Motor neuron (in vitro differentiated cells): ENCODE measurements around the gene PLCG1. TPM values are rescaled to one million over a fixed set of nuclear protein-coding genes. Genes with fewer than 3 reads are reported as not detected.
A peak's percentile ranks its signal among the peaks of the same experiment; 100 is the strongest.

Experiments used
- ATAC-seq, 8 experiments: fragments of 200-7000 bp; cut with Tn5 transposase; replicated peaks in 6 of 8; 2 replicates each; pipeline ENCODE4 v1.8.0; 2021; ENCODE audit warnings: mild to moderate bottlenecking in 8 of 8, moderate library complexity in 8 of 8
- H3K27ac ChIP-seq, 2 donors: fragments of 250-450 bp; sonication (Bioruptor Pico); 2 replicates each; pipeline ENCODE4 v1.9.0; 2021; ENCODE audit warnings: antibody characterized with exemption in 2 of 2, mild to moderate bottlenecking in 2 of 2, moderate library complexity in 1 of 2
- H3K4me1 ChIP-seq, 2 donors: fragments of 250-450 bp; sonication (Bioruptor Pico); replicated peaks in 1 of 2; 2 replicates each; pipeline ENCODE4 v1.6.1; 2021; ENCODE audit warnings: antibody characterized with exemption in 2 of 2, mild to moderate bottlenecking in 2 of 2, moderate library complexity in 1 of 2
- H3K4me3 ChIP-seq, 5 donors: fragments of 250-450 bp; sonication (Bioruptor Pico); 2 replicates each; pipeline ENCODE4 v1.9.0; 2021; ENCODE audit warnings: antibody characterized with exemption in 5 of 5, mild to moderate bottlenecking in 5 of 5, moderate library complexity in 4 of 5
- WGBS, 10 experiments: fragments of 450-650 bp; shearing (Covaris generic); methylation state at CpG; one replicate each; pipeline ENCODE4 v1.0.0; 2022; 5-methylcytosine and 5-hydroxymethylcytosine counted together
- in situ Hi-C, 9 experiments: fragments of 400-800 bp; cut with MboI; loops; one replicate each; pipeline ENCODE4 v1.15.0; 2021; ENCODE audit warnings: low sequenced_read_pairs in 9 of 9, low pct_unique_long_range_greater_than_20kb in 2 of 9; ENCODE audit not compliant: unreplicated experiment in 9 of 9
- total RNA-seq, 8 experiments: library from RNA; unstranded; fragments of 300-600 nt; gene quantifications; 2 replicates each; pipeline versions ENCODE4 v1.2.3 to v1.2.4, GENCODE V29; 2022

The PLCG1 gene
- total RNA-seq, 8 experiments from 2014 or later, result 17.4 to 135 (median 83.0) TPM

- 80 to 100% (median 100%) methylated on average over 1 to 6 of the region's 9 CpGs; no CpG with 5 or more reads in 2 of the 10 experiments for WGBS, 10 experiments
- no peak for ATAC-seq
- Histone ChIP-seq H3K4me1 (no peaks in the 10 kb centered on the region), H3K27ac (no peak overlapping the region), H3K4me3 (no peak overlapping the region)
- in situ Hi-C loops, result no loop called here
Observed at GRCh38 chr20:41203660-41204059, 66.3 kb downstream of the PLCG1 start.

DNA sequence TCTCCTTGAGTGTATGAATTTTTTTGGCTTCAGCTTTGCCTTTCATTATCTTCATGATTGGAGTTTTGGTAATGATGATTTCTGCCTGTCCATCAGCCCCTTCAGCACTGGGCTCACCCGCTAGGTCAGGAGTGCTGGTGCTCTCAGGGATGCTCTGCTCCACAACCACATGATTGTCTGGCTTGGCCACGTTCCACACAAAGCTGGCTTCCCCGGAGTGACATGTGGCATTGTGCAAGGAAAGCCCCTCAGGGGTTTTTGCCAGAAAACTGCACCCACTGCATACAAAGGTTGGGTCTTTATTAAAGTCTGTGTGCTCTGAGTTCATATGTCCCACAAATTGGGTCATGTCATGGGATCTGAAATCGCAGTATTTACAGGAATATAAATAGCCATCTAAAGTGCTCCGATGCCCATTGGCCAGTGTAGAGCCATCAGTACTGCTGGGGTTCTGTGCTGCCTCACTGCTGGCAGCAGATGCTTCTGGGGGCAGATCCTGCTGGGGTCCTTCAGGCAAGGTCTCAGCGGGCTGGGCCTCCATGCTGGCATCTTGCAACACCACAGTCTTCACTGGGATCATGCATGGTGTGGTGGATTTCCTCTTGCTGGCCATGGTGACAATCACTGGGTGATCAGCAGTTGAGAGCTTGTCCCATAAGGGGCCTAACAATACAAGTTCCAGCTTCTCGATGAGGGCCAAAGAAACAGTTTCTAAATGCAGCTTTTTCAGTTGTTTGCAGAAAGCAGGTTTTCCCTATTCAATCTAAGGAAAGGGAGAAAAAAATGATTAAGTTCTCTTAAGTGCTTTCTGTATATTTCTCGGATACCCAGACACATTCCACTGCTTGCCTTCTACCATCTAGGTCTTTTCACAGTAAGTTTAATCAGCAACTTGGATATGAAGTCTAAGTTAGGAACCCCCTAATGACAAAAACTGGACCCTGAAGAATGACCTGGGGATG lies 67.2 kb downstream of the PLCG1 start:
- no peak for ATAC-seq
- WGBS, 10 experiments, result 65 to 96% (median 77%) methylated on average over 1 to 7 of the region's 8 CpGs; no CpG with 5 or more reads in 2 of the 10 experiments
- H3K4me1 ChIP-seq, result no peaks in the 10 kb centered on the region
- H3K4me3 ChIP-seq, result no peak overlapping the region
- in situ Hi-C loops, result no loop called here
- no peak overlapping the region for H3K27ac ChIP-seq

DNA sequence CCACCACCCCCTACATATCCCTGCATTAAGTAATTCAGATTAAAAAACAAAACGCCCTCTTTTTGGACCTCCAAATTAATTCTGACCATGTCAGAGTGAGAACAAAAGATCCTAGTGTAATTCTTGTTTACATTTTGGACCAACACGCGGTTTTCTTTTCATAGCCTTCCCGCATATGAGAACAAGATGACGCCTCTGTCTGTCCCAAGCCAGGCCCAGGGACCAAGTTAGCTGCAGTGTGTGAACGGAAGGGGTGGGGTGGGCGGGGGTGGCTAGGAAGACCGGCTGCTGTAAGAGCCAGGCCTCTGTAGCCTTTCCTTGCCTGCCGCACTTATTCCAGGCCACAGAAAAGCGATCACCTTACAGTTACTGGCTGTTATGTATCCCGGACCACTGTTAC lies 68.0 kb downstream of the PLCG1 start:
- 20 to 100% (median 91%) methylated on average over 1 to 8 of the region's 11 CpGs; no CpG with 5 or more reads in 4 of the 10 experiments for WGBS, 10 experiments
- ATAC-seq, result peak in 1 of 8 experiments; percentile 92

GRCh38 chr20:41213150-41213820 lies 75.9 kb downstream of the PLCG1 start:
- H3K4me1 ChIP-seq, result no peaks in the 10 kb centered on the region
- 0 to 88% (median 60%) methylated on average over 1 of the region's 1 CpG; no CpG with 5 or more reads in 4 of the 10 experiments for WGBS, 10 experiments
- in situ Hi-C loops, result no loop called here
- no peak overlapping the region for H3K4me3 ChIP-seq
- no peak overlapping the region for H3K27ac ChIP-seq
- peak; percentile 36 to 100 (median 65) for ATAC-seq

More for the DNA sequence above, 68.0 kb downstream of the PLCG1 start:
- Histone ChIP-seq H3K4me1 (no peaks in the 10 kb centered on the region), H3K27ac (no peak overlapping the region), H3K4me3 (no peak overlapping the region)
- in situ Hi-C loops, result no loop called here

DNA sequence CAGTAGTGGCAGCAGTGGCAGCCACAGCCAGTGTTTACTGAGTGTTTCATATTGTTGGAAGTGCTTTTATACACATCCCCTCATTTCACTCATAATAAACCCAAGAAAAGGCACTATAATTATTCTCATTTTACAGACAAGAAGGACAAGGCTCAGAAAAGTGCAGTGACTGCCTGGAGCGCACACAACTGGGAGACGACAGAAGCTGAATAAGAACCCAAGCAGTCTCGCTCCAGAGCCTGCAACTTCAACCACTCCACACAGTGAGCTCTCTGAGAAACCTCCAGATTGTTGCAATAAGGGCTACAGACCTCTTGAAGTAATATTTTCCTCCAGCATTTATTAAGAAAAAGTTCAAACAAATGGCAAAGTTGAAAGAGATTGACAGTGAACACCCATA lies 76.9 kb downstream of the PLCG1 start:
- H3K27ac ChIP-seq, result no peak overlapping the region
- in situ Hi-C loops, result no loop called here
- WGBS, 10 experiments, result 67 to 100% (median 90%) methylated on average over 1 to 3 of the region's 3 CpGs; no CpG with 5 or more reads in 3 of the 10 experiments
- H3K4me1 ChIP-seq, result no peaks in the 10 kb centered on the region
- no peak for ATAC-seq
- no peak overlapping the region for H3K4me3 ChIP-seq

DNA sequence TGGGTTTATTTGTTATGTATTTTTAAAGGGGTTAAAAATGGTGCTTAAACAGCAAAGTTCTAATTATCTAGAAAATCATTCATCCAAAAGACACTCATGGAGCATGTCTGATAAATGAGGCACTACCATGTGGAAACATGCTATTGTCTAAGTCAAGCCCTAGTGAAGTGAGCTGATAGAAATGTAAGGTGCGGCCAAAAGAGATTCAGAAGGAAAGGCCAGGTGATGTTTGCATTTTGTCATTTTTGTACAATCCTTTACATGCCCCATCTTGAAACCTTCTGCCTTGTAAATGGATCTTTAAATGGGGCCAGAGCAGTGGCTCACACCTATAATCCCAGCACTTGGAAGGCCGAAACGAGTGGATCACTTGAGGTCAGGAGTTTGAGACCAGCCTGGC lies 77.3 kb downstream of the PLCG1 start:
- no peaks in the 10 kb centered on the region for H3K4me1 ChIP-seq
- H3K4me3 ChIP-seq, result no peak overlapping the region
- ATAC-seq, result no peak
- in situ Hi-C loops, result no loop called here
- no peak overlapping the region for H3K27ac ChIP-seq
- 80 to 100% (median 100%) methylated on average over 1 to 3 of the region's 3 CpGs; no CpG with 5 or more reads in 2 of the 10 experiments for WGBS, 10 experiments

GRCh38 chr20:41217422-41217821 lies 80.1 kb downstream of the PLCG1 start:
- no peak for ATAC-seq
- Histone ChIP-seq H3K4me3 (no peak overlapping the region), H3K4me1 (peaks cover 4 to 7% of the 10 kb centered on the region in 2 donors), H3K27ac (no peak overlapping the region)
- in situ Hi-C loops, result no loop called here
- 25 to 100% (median 89%) methylated on average over 1 to 5 of the region's 5 CpGs for WGBS, 10 experiments

- 0 to 100% (median 91%) methylated on average over 1 to 2 of the region's 2 CpGs for WGBS, 10 experiments
- Histone ChIP-seq H3K4me1 (peaks cover 12 to 15% of the 10 kb centered on the region in 2 donors), H3K4me3 (no peak overlapping the region), H3K27ac (no peak overlapping the region)
- in situ Hi-C loops, result no loop called here
- no peak for ATAC-seq
Observed at GRCh38 chr20:41218466-41218865, 81.1 kb downstream of the PLCG1 start.

DNA sequence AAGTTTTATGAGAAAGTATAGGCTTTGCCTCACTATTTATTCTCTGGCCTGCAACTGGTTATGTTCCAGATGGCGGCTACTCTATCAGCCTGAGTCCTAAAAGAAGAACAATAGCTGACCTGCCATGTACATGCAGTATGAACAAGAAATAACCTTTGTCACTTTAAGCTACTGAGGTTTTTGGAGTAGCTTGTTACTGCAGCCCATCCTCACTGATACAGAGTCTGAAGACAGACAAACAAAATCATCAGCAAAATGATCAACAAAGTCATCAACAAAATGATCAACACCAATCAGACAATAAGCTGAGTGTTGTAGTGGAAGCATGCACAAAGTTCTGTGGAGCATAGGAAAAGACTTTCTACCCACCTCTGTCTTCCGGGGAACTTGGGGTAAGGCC lies 82.5 kb downstream of the PLCG1 start:
- Histone ChIP-seq H3K27ac (no peak overlapping the region), H3K4me1 (peaks cover 15 to 19% of the 10 kb centered on the region in 2 donors), H3K4me3 (no peak overlapping the region)
- no peak for ATAC-seq
- in situ Hi-C loops, result no loop called here
- 88 to 100% (median 100%) methylated on average over 1 to 2 of the region's 2 CpGs for WGBS, 10 experiments

GRCh38 chr20:41221614-41222218 lies 84.4 kb downstream of the PLCG1 start:
- H3K27ac ChIP-seq, result no peak overlapping the region
- H3K4me3 ChIP-seq, result no peak overlapping the region

DNA sequence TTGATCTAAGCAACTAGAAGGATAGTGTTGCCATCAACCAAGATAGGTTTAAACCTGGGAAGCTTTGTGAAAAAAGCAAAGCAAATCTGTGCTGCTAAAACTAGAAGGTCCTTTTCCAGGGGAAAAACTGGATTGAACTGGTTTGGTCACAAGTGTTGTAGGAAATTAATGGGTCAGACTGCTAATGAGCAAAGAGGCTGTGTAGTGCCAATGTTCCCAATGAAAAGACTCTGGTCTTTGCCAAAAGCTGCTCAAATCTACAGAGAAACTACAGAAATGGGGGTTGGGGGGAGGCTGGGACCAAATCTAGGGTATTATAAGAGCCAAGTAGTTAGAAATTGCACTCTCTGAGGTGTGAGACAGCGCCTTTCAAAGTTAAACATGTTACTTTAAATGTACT lies 85.0 kb downstream of the PLCG1 start:
- no peak overlapping the region for H3K4me3 ChIP-seq
- no peak overlapping the region for H3K27ac ChIP-seq
- peaks cover 15 to 19% of the 10 kb centered on the region in 2 donors for H3K4me1 ChIP-seq
- in situ Hi-C loops, result no loop called here
- ATAC-seq, result peak in 2 of 8 experiments; percentile 12 to 16
- WGBS, 10 experiments, result 60 to 100% (median 100%) methylated on average over 1 of the region's 1 CpG; no CpG with 5 or more reads in 1 of the 10 experiments

More at GRCh38 chr20:41221614-41222218, 84.4 kb downstream of the PLCG1 start:
- WGBS, 10 experiments, result 85 to 100% (median 86%) methylated on average over 1 to 5 of the region's 5 CpGs; no CpG with 5 or more reads in 6 of the 10 experiments
- peaks cover 15 to 19% of the 10 kb centered on the region in 2 donors for H3K4me1 ChIP-seq
- in situ Hi-C loops, result no loop called here
- ATAC-seq, result no peak

DNA sequence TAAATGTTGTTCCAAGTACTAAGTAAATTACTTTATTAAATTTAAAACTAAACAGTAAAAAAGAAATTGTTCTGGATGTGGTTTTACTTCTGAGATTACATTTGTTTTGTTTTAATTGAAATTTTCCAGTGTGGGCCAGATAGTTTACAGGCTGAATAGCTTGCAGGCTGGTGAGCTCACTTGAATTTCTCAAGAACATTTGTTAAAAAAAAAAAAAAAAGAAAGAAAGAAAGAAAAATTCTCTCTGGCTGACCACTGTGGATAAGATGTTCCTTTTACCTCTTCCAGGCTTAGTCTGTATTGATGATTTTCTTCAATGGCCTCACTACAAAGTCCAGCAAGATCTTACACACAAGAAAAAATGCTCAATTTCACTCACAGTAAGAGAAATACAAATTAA lies 85.4 kb downstream of the PLCG1 start:
- ATAC-seq, result peak in 1 of 8 experiments; percentile 50
- in situ Hi-C loops, result no loop called here
- no peak overlapping the region for H3K4me3 ChIP-seq

GRCh38 chr20:41223112-41223511 lies 85.8 kb downstream of the PLCG1 start:
- no peak overlapping the region for H3K4me3 ChIP-seq
- peak in 3 of 8 experiments; percentile 29 to 65 (median 48) for ATAC-seq
- in situ Hi-C loops, result no loop called here
- peaks cover 15 to 19% of the 10 kb centered on the region in 2 donors for H3K4me1 ChIP-seq
- no peak overlapping the region for H3K27ac ChIP-seq

More for the DNA sequence above, 85.4 kb downstream of the PLCG1 start:
- peaks cover 15 to 19% of the 10 kb centered on the region in 2 donors for H3K4me1 ChIP-seq
- H3K27ac ChIP-seq, result no peak overlapping the region
